ENCODE data around the gene ASB16.

DNA sequence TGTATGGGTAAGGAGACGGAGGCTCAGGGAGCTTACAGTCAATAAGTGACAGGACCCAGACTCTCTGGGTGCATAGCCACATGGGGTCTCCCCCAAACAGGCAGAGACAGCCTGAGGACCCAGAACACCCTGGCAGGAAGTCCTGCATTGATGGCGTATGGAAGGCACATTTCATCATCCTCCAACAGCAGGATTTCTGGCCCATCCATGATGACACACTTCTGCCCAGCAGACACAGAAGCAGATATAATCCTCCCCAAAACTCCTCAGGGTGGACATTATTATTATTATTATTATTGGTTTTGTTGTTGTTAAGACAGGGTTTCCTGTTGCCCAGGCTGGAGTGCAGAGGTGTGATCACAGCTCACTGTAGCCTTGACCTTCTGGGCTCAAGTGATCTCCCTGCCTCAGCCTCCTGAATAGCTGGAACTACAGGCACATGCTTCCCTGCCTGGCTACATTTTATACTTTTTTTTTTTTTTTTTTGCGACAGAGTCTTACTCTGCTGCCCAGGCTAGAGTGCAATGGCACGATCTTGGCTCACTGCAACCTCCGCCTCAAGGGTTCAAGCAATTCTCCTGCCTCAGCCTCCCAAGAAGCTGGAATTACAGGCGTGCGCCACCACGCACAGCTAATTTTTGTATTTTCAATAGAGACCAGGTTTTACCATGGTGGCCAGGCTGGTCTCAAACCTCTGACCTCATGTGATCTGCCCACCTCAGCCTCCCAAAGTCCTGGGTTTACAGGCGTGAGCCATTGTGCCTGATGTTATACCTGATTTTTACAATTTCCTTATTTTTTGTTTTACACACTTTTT lies 35.5 kb upstream of the ASB16 start:
- TF ChIP-seq ZNF274 (IDR thresholded peaks at IDR 0.05; ENCODE audit: low read depth, low read length) = no peak
- no peak for TF ChIP-seq YY1 (IDR thresholded peaks at IDR 0.05; ENCODE audit: insufficient read depth, insufficient read length)

Measured in NT2/D1 (cell line).